ENCODE measurements around the gene RBM4B. TPM values are rescaled to one million over a fixed set of nuclear protein-coding genes. Genes with fewer than 3 reads are reported as not detected.

The RBM4B gene
- total RNA-seq, 1 donor from 2014 or later: 30.2 TPM

- no peak for DNase-seq (ENCODE audit: low spot score)
- Mint-ChIP-seq H3K4me1 (no peaks in the 10 kb centered on the region), H3K9me3 (no peaks in the 10 kb centered on the region), H3K27ac (no peak overlapping the region), H3K4me3 (no peak overlapping the region), H3K36me3 (peaks cover 45% of the 10 kb centered on the region), H3K27me3 (ENCODE audit: insufficient read depth, low read depth) (peaks cover 4% of the 10 kb centered on the region)
- no peak overlapping the region for H3K27ac ChIP-seq
- peaks cover 35% of the 10 kb centered on the region for H3F3A ChIP-seq (ENCODE audit: low read depth)
- no peak overlapping the region for H3K4me3 ChIP-seq
- H3K27me3 ChIP-seq: no peaks in the 10 kb centered on the region
- H2AFZ ChIP-seq (replicated peaks): no peak overlapping the region
- H3K36me3 ChIP-seq: peaks cover 24% of the 10 kb centered on the region
- H3K4me1 ChIP-seq: no peaks in the 10 kb centered on the region
- H3K4me2 ChIP-seq: no peak overlapping the region
- peaks cover 100% of the 10 kb centered on the region for H3K79me2 ChIP-seq (ENCODE audit: low read depth)
- H4K20me1 ChIP-seq (ENCODE audit: low read depth): peaks cover 72% of the 10 kb centered on the region
- TF ChIP-seq, protein P1, sequence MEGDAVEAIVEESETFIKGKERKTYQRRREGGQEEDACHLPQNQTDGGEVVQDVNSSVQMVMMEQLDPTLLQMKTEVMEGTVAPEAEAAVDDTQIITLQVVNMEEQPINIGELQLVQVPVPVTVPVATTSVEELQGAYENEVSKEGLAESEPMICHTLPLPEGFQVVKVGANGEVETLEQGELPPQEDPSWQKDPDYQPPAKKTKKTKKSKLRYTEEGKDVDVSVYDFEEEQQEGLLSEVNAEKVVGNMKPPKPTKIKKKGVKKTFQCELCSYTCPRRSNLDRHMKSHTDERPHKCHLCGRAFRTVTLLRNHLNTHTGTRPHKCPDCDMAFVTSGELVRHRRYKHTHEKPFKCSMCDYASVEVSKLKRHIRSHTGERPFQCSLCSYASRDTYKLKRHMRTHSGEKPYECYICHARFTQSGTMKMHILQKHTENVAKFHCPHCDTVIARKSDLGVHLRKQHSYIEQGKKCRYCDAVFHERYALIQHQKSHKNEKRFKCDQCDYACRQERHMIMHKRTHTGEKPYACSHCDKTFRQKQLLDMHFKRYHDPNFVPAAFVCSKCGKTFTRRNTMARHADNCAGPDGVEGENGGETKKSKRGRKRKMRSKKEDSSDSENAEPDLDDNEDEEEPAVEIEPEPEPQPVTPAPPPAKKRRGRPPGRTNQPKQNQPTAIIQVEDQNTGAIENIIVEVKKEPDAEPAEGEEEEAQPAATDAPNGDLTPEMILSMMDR (IDR thresholded peaks at IDR 0.05): no peak
- TF ChIP-seq EZH2 (IDR thresholded peaks at IDR 0.05) (no peak), EZH2phosphoT487 (IDR thresholded peaks at IDR 0.05) (no peak)
- H3K9me3 ChIP-seq (ENCODE audit: low read depth): no peaks in the 10 kb centered on the region
- no peak overlapping the region for H3K9ac ChIP-seq
Observed at GRCh38 chr11:66628061-66628603, 49.6 kb downstream of the RBM4B start.

DNA sequence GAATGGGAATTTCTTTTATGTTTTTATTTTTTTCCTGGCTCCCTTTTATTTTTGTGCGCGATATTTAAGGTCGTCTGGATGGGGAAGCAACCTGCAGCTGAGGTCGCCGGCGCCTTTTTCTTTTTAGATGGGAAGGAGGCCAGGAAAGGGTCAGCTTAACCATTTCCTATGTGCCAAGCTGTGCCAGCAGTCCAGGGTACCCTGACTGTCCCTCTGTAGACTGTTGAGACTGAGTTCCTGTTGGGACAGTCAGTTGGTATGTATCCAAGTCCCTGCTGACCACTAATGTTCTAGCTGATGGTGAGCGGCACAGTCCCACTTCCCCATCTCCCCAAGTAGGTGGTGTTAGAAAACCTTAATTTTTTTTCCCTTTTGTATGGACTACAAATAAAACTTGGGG lies 50.8 kb downstream of the RBM4B start:
- Mint-ChIP-seq H3K9me3 (no peaks in the 10 kb centered on the region), H3K36me3 (peaks cover 44% of the 10 kb centered on the region), H3K27me3 (ENCODE audit: insufficient read depth, low read depth) (peaks cover 4% of the 10 kb centered on the region), H3K4me3 (no peak overlapping the region), H3K27ac (no peak overlapping the region), H3K4me1 (peaks cover 4% of the 10 kb centered on the region)
- H4K20me1 ChIP-seq (ENCODE audit: low read depth): peaks cover 82% of the 10 kb centered on the region
- H3K4me2 ChIP-seq: no peak overlapping the region
- no peaks in the 10 kb centered on the region for H3K27me3 ChIP-seq
- H3K9me3 ChIP-seq (ENCODE audit: low read depth): no peaks in the 10 kb centered on the region
- H3K4me1 ChIP-seq: no peaks in the 10 kb centered on the region
- H3K27ac ChIP-seq: no peak overlapping the region
- peaks cover 32% of the 10 kb centered on the region for H3F3A ChIP-seq (ENCODE audit: low read depth)
- H3K79me2 ChIP-seq (ENCODE audit: low read depth): peaks cover 100% of the 10 kb centered on the region
- no peak overlapping the region for H3K4me3 ChIP-seq
- H3K36me3 ChIP-seq: peaks cover 18% of the 10 kb centered on the region
- TF ChIP-seq EZH2phosphoT487 (IDR thresholded peaks at IDR 0.05): no peak
- TF ChIP-seq EZH2 (IDR thresholded peaks at IDR 0.05): no peak
- TF ChIP-seq, protein P1 (IDR thresholded peaks at IDR 0.05): no peak
- no peak overlapping the region for H3K9ac ChIP-seq
- no peak overlapping the region for H2AFZ ChIP-seq (replicated peaks)
- DNase-seq (ENCODE audit: low spot score): no peak

- H3K27me3 Mint-ChIP-seq (ENCODE audit: insufficient read depth, low read depth): peaks cover 4% of the 10 kb centered on the region
- no peaks in the 10 kb centered on the region for H3K9me3 Mint-ChIP-seq
- H3K36me3 ChIP-seq: peaks cover 15% of the 10 kb centered on the region
- H3K4me3 Mint-ChIP-seq: no peak overlapping the region
- no peak for TF ChIP-seq EZH2 (IDR thresholded peaks at IDR 0.05)
- TF ChIP-seq EZH2phosphoT487 (IDR thresholded peaks at IDR 0.05): no peak
- TF ChIP-seq, protein P1 (IDR thresholded peaks at IDR 0.05): no peak
- no peak overlapping the region for H3K27ac ChIP-seq
- H3K27ac Mint-ChIP-seq: no peak overlapping the region
- no peak overlapping the region for H3K4me2 ChIP-seq
- no peaks in the 10 kb centered on the region for H3K27me3 ChIP-seq
- H3K4me1 ChIP-seq: peaks cover 4% of the 10 kb centered on the region
- H3K79me2 ChIP-seq (ENCODE audit: low read depth): peaks cover 100% of the 10 kb centered on the region
- H3K4me3 ChIP-seq: no peak overlapping the region
- no peak for DNase-seq (ENCODE audit: low spot score)
- peaks cover 8% of the 10 kb centered on the region for H3K4me1 Mint-ChIP-seq
- H2AFZ ChIP-seq (replicated peaks): no peak overlapping the region
- peaks cover 44% of the 10 kb centered on the region for H3K36me3 Mint-ChIP-seq
- H3F3A ChIP-seq (ENCODE audit: low read depth): peaks cover 28% of the 10 kb centered on the region
- H3K9ac ChIP-seq: no peak overlapping the region
- peaks cover 88% of the 10 kb centered on the region for H4K20me1 ChIP-seq (ENCODE audit: low read depth)
- H3K9me3 ChIP-seq (ENCODE audit: low read depth): no peaks in the 10 kb centered on the region
Observed at GRCh38 chr11:66626382-66626781, 51.3 kb downstream of the RBM4B start.

Data from neural progenitor cell (in vitro differentiated cells).